HCT116 (cell line): Measurements from ENCODE around the gene GPHN. TPM values are rescaled to one million over a fixed set of nuclear protein-coding genes. Genes with fewer than 3 reads are reported as not detected.

Experiments
- ATAC-seq: fragments of 200-7000 bp; cut with Tn5 transposase; 2 replicates; pipeline ENCODE4 v1.9.1; 2020; ENCODE audit warnings: mild to moderate bottlenecking, moderate library complexity
- BruUV-seq: library from RNA; stranded (reverse); fragments of 400-500 nt; replicated peaks from 2 replicates; lab custom pipeline; 2021; lab: Mats Ljungman, UMichigan
- CTCF ChIA-PET: fragments of 300-600 bp; sonication (Branson Sonifier 250); formaldehyde crosslinking; loops from one replicate; lab custom pipeline; 2021; ENCODE audit warnings: antibody characterized with exemption; lab: Charles Lee
- POLR2A ChIA-PET: fragments of 300-600, 350-600 bp; sonication (Branson Sonifier 250); formaldehyde crosslinking; loops from one replicate; lab custom pipeline; 2021; ENCODE audit warnings: antibody characterized with exemption; lab: Charles Lee
- RAD21 ChIA-PET, 2 experiments: fragments of 300-600 bp; sonication (Branson Sonifier 250); formaldehyde crosslinking; loops; one replicate each; lab custom pipeline; 2023; ENCODE audit warnings: low total read pairs in 2 of 2; ENCODE audit not compliant: uncharacterized antibody in 2 of 2, unreplicated experiment in 2 of 2, low non-redundant PET in 1 of 2; lab: Charles Lee
- DNase-seq: peaks from one replicate; pipeline ENCODE4 v3.0.0-alpha.2; 2010; ENCODE audit warnings: low read depth, low spot score
- H2AFZ ChIP-seq: fragments of 200-600 bp; shearing (Covaris generic), sonication (generic); 2 replicates; pipeline ENCODE4 v1.6.1; 2017; ENCODE audit warnings: low read depth, mixed run types, mixed read lengths, antibody characterized with exemption, low read length; ENCODE audit not compliant: poor library complexity, severe bottlenecking
- H3K27ac ChIP-seq: 2 replicates; pipeline ENCODE4 v1.5.1; 2012; ENCODE audit warnings: low read depth, low read length
- H3K27me3 ChIP-seq: fragments of 200-600 bp; sonication (generic); 2 replicates; pipeline ENCODE4 v1.6.1; 2016; ENCODE audit warnings: mixed run types, low read length, mixed read lengths; ENCODE audit not compliant: insufficient read depth
- H3K36me3 ChIP-seq, 2 experiments: fragments of 200-500 bp in 1 of 2; fragments of 200-600 bp in 1 of 2; sonication (Bioruptor generic) in 1 of 2; sonication (generic) in 1 of 2; 2 replicates each; pipeline versions ENCODE4 v1.5.1 to v1.6.1; 2014 to 2016; ENCODE audit warnings: low read length in 2 of 2, inconsistent platforms in 1 of 2, mixed read lengths in 1 of 2, mixed run types in 1 of 2; ENCODE audit not compliant: insufficient read depth in 2 of 2, control insufficient read depth in 1 of 2
- H3K4me1 ChIP-seq, 2 experiments: fragments of 200-600 bp in 1 of 2; sonication (generic) in 1 of 2; 2 replicates each; pipeline versions ENCODE4 v1.5.1 to v1.6.1; 2012 to 2017; ENCODE audit warnings: low read length in 2 of 2, inconsistent platforms in 1 of 2, mild to moderate bottlenecking in 1 of 2, mixed read lengths in 1 of 2, mixed run types in 1 of 2, moderate library complexity in 1 of 2; ENCODE audit not compliant: insufficient read depth in 2 of 2, control insufficient read depth in 1 of 2
- H3K4me2 ChIP-seq: fragments of 200-600 bp; sonication (generic); 2 replicates; pipeline ENCODE4 v1.6.1; 2017; ENCODE audit warnings: mixed run types, low read length, mixed read lengths
- H3K4me3 ChIP-seq, 2 experiments: fragments of 200-600 bp in 1 of 2; sonication (generic) in 1 of 2; replicated peaks in 1 of 2; 2 replicates each; pipeline ENCODE4 v1.5.1; 2011 to 2016; ENCODE audit warnings: low read length in 2 of 2, control low read depth in 1 of 2, low read depth in 1 of 2, mild to moderate bottlenecking in 1 of 2, mixed read lengths in 1 of 2, mixed run types in 1 of 2
- H3K79me2 ChIP-seq: fragments of 200-600 bp; sonication (generic); 2 replicates; pipeline ENCODE4 v1.6.1; 2017; ENCODE audit warnings: mild to moderate bottlenecking, mixed run types, low read length, moderate library complexity, mixed read lengths; ENCODE audit not compliant: insufficient read depth
- H3K9ac ChIP-seq: fragments of 200-600 bp; sonication (generic); 2 replicates; pipeline ENCODE4 v1.6.1; 2016; ENCODE audit warnings: low read length, mixed read lengths
- H3K9me2 ChIP-seq: fragments of 200-600 bp; sonication (generic), shearing (Covaris generic); 2 replicates; pipeline ENCODE4 v1.6.1; 2017; ENCODE audit warnings: mixed run types, mild to moderate bottlenecking, moderate library complexity; ENCODE audit not compliant: insufficient read depth
- H3K9me3 ChIP-seq, 2 experiments: fragments of 200-500 bp in 1 of 2; fragments of 200-600 bp in 1 of 2; sonication (Bioruptor generic) in 1 of 2; sonication (generic) in 1 of 2; 2 replicates each; pipeline ENCODE4 v1.6.1; 2014 to 2017; ENCODE audit warnings: low read length in 2 of 2, mixed read lengths in 2 of 2, inconsistent platforms in 1 of 2, low read depth in 1 of 2, mild to moderate bottlenecking in 1 of 2, mixed run types in 1 of 2, moderate library complexity in 1 of 2; ENCODE audit not compliant: control insufficient read depth in 1 of 2, insufficient read depth in 1 of 2
- H4K20me1 ChIP-seq: fragments of 200-600 bp; sonication (generic), shearing (Covaris generic); 2 replicates; pipeline ENCODE4 v1.6.1; 2017; ENCODE audit warnings: mixed run types, mild to moderate bottlenecking, moderate library complexity; ENCODE audit not compliant: insufficient read depth
- EGR1 ChIP-seq: IDR thresholded peaks from 2 replicates; pipeline ENCODE4 v1.6.1; 2012; ENCODE audit warnings: low read depth
- ELF1 ChIP-seq: IDR thresholded peaks from 2 replicates; pipeline ENCODE4 v1.6.1; 2012; ENCODE audit warnings: low read depth, borderline replicate concordance
- EZH2 ChIP-seq: fragments of 200-600 bp; sonication (generic); IDR thresholded peaks from 2 replicates; pipeline ENCODE4 v1.6.1; 2017; ENCODE audit warnings: antibody characterized with exemption, mixed run types
- EZH2phosphoT487 ChIP-seq: fragments of 200-600 bp; IDR thresholded peaks from 2 replicates; pipeline ENCODE4 v1.6.1; 2018; ENCODE audit warnings: antibody characterized with exemption, borderline replicate concordance
- FOSL1 ChIP-seq: IDR thresholded peaks from 2 replicates; pipeline ENCODE4 v1.6.1; 2012; ENCODE audit warnings: low read depth
- JUND ChIP-seq: IDR thresholded peaks from 2 replicates; pipeline ENCODE4 v1.6.1; 2012
- POLR2A ChIP-seq: IDR thresholded peaks from 2 replicates; pipeline ENCODE4 v1.7.0; 2011; ENCODE audit warnings: borderline replicate concordance; ENCODE audit not compliant: insufficient read depth, insufficient read length; ENCODE audit errors: extremely low read depth
- POLR2AphosphoS5 ChIP-seq: IDR thresholded peaks from 2 replicates; pipeline ENCODE4 v1.6.1; 2011; ENCODE audit warnings: mild to moderate bottlenecking, low read depth, low read length, moderate library complexity
- RAD21 ChIP-seq: IDR thresholded peaks from 2 replicates; pipeline ENCODE4 v1.6.1; 2012; ENCODE audit warnings: low read depth, mild to moderate bottlenecking
- REST ChIP-seq: IDR thresholded peaks from 2 replicates; pipeline ENCODE4 v1.6.1; 2012; ENCODE audit warnings: low read depth
- SIN3A ChIP-seq: IDR thresholded peaks from 2 replicates; pipeline ENCODE4 v1.6.1; 2012; ENCODE audit warnings: low read depth
- SP1 ChIP-seq: IDR thresholded peaks from 2 replicates; pipeline ENCODE4 v1.6.1; 2012; ENCODE audit warnings: low read depth
- TCF7L2 ChIP-seq: IDR thresholded peaks from 2 replicates; pipeline ENCODE4 v1.7.0; 2011; ENCODE audit warnings: borderline replicate concordance, inconsistent platforms; ENCODE audit not compliant: insufficient read depth, insufficient read length; ENCODE audit errors: extremely low read depth
- YY1 ChIP-seq: IDR thresholded peaks from 2 replicates; pipeline ENCODE4 v1.6.1; 2011; ENCODE audit warnings: low read length, low read depth, moderate library complexity, mild to moderate bottlenecking; ENCODE audit not compliant: insufficient replicate concordance; ENCODE audit errors: extremely low read depth
- ZFX ChIP-seq: fragments of 450-650 bp; IDR thresholded peaks from 2 replicates; pipeline ENCODE4 v1.6.1; 2017
- intact Hi-C: fragments of 100-400 bp; cut with micrococcal nuclease; formaldehyde crosslinking; loops from 2 replicates; pipeline ENCODE4 v1.10.0; 2022
- total RNA-seq: library from RNA; stranded (reverse); gene quantifications from one replicate; pipeline ENCODE4 v1.2.1, GENCODE V29; 2021; ENCODE audit not compliant: unreplicated experiment
- TF ChIP-seq, protein P1 (sequence below): IDR thresholded peaks from 2 replicates; pipeline ENCODE4 v1.6.1; 2012
- TF ChIP-seq, protein P2 (sequence below): IDR thresholded peaks from 2 replicates; pipeline ENCODE4 v1.6.1; 2011; ENCODE audit warnings: mild to moderate bottlenecking, low read length, moderate library complexity; ENCODE audit not compliant: insufficient replicate concordance; ENCODE audit errors: extremely low read depth
- TF ChIP-seq, protein P3 (sequence below), 3 experiments: fragments of 200-600 bp in 1 of 3; sonication (generic) in 1 of 3; IDR thresholded peaks in 2 of 3; conservative IDR thresholded peaks in 1 of 3; 2 replicates each; pipeline ENCODE4 v1.5.1; 2012 to 2017; ENCODE audit warnings: low read depth in 2 of 3, low read length in 2 of 3, antibody characterized with exemption in 1 of 3, borderline replicate concordance in 1 of 3, control low read depth in 1 of 3, mild to moderate bottlenecking in 1 of 3, mixed read lengths in 1 of 3, mixed run types in 1 of 3, moderate library complexity in 1 of 3; ENCODE audit not compliant: insufficient read depth in 1 of 3
- TF ChIP-seq, protein P4 (sequence below): IDR thresholded peaks from 2 replicates; pipeline ENCODE4 v1.6.1; 2012

Gene GPHN
- total RNA-seq, 1 experiment from 2014 or later = 43.8 TPM

DNA sequence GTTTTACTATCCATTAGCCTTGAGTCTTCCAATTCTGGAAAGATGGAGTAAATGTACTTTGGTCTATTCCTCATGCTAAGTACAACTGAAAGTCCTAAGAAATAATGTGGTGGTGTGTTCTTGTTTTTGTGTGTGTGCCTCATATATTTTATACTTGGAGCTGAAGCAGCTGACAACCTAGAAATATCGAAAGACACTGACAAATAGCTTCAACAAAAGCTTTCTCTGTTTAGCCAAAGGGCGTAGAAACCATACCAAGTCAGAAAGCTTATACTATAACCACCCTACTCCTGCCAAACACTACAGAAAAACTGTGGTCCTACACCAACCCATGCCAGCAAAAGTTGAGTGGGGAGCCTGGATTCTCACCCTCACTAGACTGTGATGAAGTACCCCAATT lies 188.4 kb downstream of the GPHN start:
- TF ChIP-seq, protein P1, sequence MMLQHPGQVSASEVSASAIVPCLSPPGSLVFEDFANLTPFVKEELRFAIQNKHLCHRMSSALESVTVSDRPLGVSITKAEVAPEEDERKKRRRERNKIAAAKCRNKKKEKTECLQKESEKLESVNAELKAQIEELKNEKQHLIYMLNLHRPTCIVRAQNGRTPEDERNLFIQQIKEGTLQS = no peak
- TF ChIP-seq POLR2AphosphoS5 = no peak
- TF ChIP-seq JUND = no peak
- TF ChIP-seq EGR1 = no peak
- TF ChIP-seq ZFX = no peak
- TF ChIP-seq REST = no peak
- no peak for TF ChIP-seq ELF1
- no peak for TF ChIP-seq SIN3A
- TF ChIP-seq EZH2phosphoT487 = no peak
- TF ChIP-seq, protein P2, sequence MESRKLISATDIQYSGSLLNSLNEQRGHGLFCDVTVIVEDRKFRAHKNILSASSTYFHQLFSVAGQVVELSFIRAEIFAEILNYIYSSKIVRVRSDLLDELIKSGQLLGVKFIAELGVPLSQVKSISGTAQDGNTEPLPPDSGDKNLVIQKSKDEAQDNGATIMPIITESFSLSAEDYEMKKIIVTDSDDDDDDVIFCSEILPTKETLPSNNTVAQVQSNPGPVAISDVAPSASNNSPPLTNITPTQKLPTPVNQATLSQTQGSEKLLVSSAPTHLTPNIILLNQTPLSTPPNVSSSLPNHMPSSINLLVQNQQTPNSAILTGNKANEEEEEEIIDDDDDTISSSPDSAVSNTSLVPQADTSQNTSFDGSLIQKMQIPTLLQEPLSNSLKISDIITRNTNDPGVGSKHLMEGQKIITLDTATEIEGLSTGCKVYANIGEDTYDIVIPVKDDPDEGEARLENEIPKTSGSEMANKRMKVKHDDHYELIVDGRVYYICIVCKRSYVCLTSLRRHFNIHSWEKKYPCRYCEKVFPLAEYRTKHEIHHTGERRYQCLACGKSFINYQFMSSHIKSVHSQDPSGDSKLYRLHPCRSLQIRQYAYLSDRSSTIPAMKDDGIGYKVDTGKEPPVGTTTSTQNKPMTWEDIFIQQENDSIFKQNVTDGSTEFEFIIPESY = no peak
- TF ChIP-seq SP1 = no peak
- TF ChIP-seq EZH2 = no peak
- no peak for TF ChIP-seq POLR2A
- TF ChIP-seq, protein P3, sequence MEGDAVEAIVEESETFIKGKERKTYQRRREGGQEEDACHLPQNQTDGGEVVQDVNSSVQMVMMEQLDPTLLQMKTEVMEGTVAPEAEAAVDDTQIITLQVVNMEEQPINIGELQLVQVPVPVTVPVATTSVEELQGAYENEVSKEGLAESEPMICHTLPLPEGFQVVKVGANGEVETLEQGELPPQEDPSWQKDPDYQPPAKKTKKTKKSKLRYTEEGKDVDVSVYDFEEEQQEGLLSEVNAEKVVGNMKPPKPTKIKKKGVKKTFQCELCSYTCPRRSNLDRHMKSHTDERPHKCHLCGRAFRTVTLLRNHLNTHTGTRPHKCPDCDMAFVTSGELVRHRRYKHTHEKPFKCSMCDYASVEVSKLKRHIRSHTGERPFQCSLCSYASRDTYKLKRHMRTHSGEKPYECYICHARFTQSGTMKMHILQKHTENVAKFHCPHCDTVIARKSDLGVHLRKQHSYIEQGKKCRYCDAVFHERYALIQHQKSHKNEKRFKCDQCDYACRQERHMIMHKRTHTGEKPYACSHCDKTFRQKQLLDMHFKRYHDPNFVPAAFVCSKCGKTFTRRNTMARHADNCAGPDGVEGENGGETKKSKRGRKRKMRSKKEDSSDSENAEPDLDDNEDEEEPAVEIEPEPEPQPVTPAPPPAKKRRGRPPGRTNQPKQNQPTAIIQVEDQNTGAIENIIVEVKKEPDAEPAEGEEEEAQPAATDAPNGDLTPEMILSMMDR (IDR thresholded peaks at IDR 0.05 in 2 of 3, conservative IDR thresholded peaks at IDR 0.05 in 1 of 3; ENCODE audit: borderline replicate concordance in 1 of 3, insufficient read depth in 1 of 3, low read depth in 2 of 3, low read length in 2 of 3) = no peak
- no peak for TF ChIP-seq RAD21
- TF ChIP-seq YY1 = no peak
- TF ChIP-seq FOSL1 = no peak
- no peak for TF ChIP-seq TCF7L2
- TF ChIP-seq, protein P4, sequence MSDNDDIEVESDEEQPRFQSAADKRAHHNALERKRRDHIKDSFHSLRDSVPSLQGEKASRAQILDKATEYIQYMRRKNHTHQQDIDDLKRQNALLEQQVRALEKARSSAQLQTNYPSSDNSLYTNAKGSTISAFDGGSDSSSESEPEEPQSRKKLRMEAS = no peak
- no peaks in the 10 kb centered on the region for H3K36me3 ChIP-seq
- no peak for DNase-seq
- no peaks in the 10 kb centered on the region for H3K27me3 ChIP-seq
- H3K27ac ChIP-seq = no peak overlapping the region
- no peaks in the 10 kb centered on the region for H3K9me2 ChIP-seq
- H3K4me1 ChIP-seq = peaks cover 0 to 5% of the 10 kb centered on the region in 2 experiments; a peak in 2 of 4 replicates
- no peak overlapping the region for H2AFZ ChIP-seq
- no peak for ATAC-seq
- no TSS peak for BruUV-seq
- H3K9me3 ChIP-seq = no peaks in the 10 kb centered on the region
- no peak overlapping the region for H3K4me2 ChIP-seq
- RAD21 ChIA-PET = no interaction called here
- no peak overlapping the region for H3K4me3 ChIP-seq
- no peaks in the 10 kb centered on the region; the same call in 1 of the 2 replicates for H3K79me2 ChIP-seq
- intact Hi-C loops = no loop called here
- no peak overlapping the region for H3K9ac ChIP-seq
- CTCF ChIA-PET = no interaction called here
- POLR2A ChIA-PET = interaction anchor here (0.6 kb wide), 1 partner anchor 9 kb away, joined by 4 read pairs; no protein-coding TSS in a partner anchor
- no peaks in the 10 kb centered on the region for H4K20me1 ChIP-seq
